M059J (cell line): Measurements from ENCODE around the gene PRPF38B. TPM values are rescaled to one million over a fixed set of nuclear protein-coding genes. Genes with fewer than 3 reads are reported as not detected.
"Not testable (repeated sequence)": the region's sequence is repeated elsewhere in the genome, so short reads cannot be mapped to it uniquely, and the experiment has no call there.

Experiments
- DNase-seq: peaks from one replicate; pipeline ENCODE4 v3.0.0-alpha.2; 2012; ENCODE audit warnings: low read depth
- total RNA-seq: library from RNA; depleted of rRNA; stranded (reverse); fragments of >200 nt; shearing (Covaris generic); gene quantifications from 2 replicates; pipeline ENCODE4 v1.2.3, GENCODE V29; 2014

Gene PRPF38B
- total RNA-seq, 1 experiment from 2014 or later, result 10.8 TPM

- no peak for DNase-seq
Measured at GRCh38 chr1:108679586-108680213, 12.4 kb upstream of the PRPF38B start.

GRCh38 chr1:108681701-108682100 lies 10.4 kb upstream of the PRPF38B start:
- DNase-seq, result peak; percentile 43

- DNase-seq, result no peak
Measured at GRCh38 chr1:108685529-108685928, 6.6 kb upstream of the PRPF38B start.

GRCh38 chr1:108686614-108687313 lies 5.3 kb upstream of the PRPF38B start:
- peak; percentile 27 for DNase-seq

- DNase-seq, result peak; percentile 27
Measured at GRCh38 chr1:108691128-108691941, 775 bp upstream of the PRPF38B start.

GRCh38 chr1:108692724-108693655 lies 880 bp downstream of the PRPF38B start:
- DNase-seq, result peak; percentile 80

GRCh38 chr1:108695535-108695934 lies 3.4 kb downstream of the PRPF38B start:
- no peak for DNase-seq

- no peak for DNase-seq
Measured at GRCh38 chr1:108699375-108700332, 7.5 kb downstream of the PRPF38B start.

- DNase-seq, result no peak
Measured at GRCh38 chr1:108701176-108701849, 9.2 kb downstream of the PRPF38B start.

GRCh38 chr1:108702109-108702508 lies 10.0 kb downstream of the PRPF38B start:
- DNase-seq, result not testable (repeated sequence)

GRCh38 chr1:108703939-108704338 lies 11.8 kb downstream of the PRPF38B start:
- no peak for DNase-seq

- peak; percentile 75 for DNase-seq
Measured at GRCh38 chr1:108704496-108704895, 12.4 kb downstream of the PRPF38B start.

- DNase-seq, result no peak
Measured at GRCh38 chr1:108706643-108707042, 14.5 kb downstream of the PRPF38B start.

- DNase-seq, result peak; percentile 22
Measured at GRCh38 chr1:108708691-108709660, 16.9 kb downstream of the PRPF38B start.

GRCh38 chr1:108712606-108713150 lies 20.6 kb downstream of the PRPF38B start, which contains the start of gene FNDC7:
Gene FNDC7 (plus strand): TSS chr1:108712908. CDS start chr1:108712934, 26 bp downstream.
- DNase-seq, result no peak

GRCh38 chr1:108715932-108716331 lies 23.8 kb downstream of the PRPF38B start:
- no peak for DNase-seq

- DNase-seq, result no peak
Measured at GRCh38 chr1:108716437-108717230, 24.5 kb downstream of the PRPF38B start.
